GM18868 (cell line): ENCODE data around the gene CEACAM16.

Experiments
- ATAC-seq: cut with Tn5 transposase; IDR thresholded peaks from one replicate; pipeline ENCODE4 v1.9.1; 2021; ENCODE audit warnings: mild to moderate bottlenecking, moderate library complexity; ENCODE audit not compliant: unreplicated experiment

CEACAM16 gene

DNA sequence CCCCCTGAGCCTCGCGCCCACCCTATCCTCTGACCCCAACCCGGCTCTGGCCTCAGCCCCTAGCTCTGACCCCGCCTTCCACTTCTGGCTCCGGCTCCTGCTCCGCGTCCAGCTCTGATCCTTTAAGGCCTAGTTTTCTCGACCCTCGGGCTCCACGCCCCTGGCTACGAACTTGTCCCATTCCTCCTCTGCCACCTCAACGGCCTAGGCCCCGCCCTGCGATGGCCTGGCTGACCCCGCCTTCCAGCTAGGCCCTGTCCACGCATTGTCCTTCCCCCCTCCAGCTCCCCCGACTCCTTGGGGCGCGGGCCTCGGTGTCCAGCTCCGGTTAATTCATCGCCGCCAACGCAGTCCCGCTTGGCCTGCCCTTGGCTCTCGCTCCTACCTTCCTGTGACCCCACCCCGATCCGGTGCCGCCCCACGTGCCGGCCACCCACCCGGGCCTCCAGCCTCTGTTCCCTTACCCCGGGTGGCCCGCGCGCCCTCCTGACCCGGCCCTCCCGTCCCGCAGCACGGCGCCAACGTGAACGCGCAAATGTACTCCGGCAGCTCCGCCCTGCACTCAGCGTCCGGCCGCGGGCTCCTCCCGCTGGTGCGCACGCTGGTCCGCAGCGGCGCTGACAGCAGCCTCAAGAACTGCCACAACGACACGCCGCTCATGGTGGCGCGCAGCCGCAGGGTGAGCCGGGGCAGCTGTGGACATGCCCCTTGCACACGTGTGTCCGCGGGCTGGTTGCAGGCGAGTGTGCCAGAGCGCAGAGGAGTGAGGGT lies 59.0 kb downstream of the CEACAM16 start:
- ATAC-seq: no peak

DNA sequence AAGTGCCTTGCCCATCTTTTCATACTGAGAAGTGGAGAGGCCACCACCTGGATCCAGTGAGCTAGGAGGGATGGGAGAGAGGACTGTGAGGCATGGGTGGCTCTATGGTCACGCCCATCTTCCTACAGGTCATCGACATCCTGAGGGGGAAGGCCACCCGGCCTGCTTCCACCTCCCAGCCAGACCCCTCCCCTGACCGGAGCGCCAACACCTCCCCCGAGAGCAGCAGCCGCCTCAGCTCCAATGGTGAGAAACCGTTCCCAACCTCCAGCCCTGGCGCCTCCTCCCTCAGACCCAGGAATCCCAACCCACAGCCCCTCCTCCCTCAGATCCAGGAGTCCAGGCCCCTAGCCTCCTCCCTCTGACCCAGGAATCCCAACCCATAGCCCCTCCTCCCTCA lies 59.6 kb downstream of the CEACAM16 start:
- no peak for ATAC-seq

GRCh38 chr19:44759083-44759804 lies 60.3 kb downstream of the CEACAM16 start:
- no peak for ATAC-seq
